NCI-H146 treated with DMSO at 0.1 percent for 48 hours (cell line): ENCODE measurements around the gene FHOD3.
A peak's percentile ranks its signal among the peaks of the same experiment; 100 is the strongest.
"Not testable (repeated sequence)": the region's sequence is repeated elsewhere in the genome, so short reads cannot be mapped to it uniquely, and the experiment has no call there.

Source experiments
- DNase-seq: peaks from one replicate; lab custom pipeline; 2025; ENCODE audit not compliant: unreplicated experiment; lab: John Stamatoyannopoulos, UW

Gene FHOD3

DNA sequence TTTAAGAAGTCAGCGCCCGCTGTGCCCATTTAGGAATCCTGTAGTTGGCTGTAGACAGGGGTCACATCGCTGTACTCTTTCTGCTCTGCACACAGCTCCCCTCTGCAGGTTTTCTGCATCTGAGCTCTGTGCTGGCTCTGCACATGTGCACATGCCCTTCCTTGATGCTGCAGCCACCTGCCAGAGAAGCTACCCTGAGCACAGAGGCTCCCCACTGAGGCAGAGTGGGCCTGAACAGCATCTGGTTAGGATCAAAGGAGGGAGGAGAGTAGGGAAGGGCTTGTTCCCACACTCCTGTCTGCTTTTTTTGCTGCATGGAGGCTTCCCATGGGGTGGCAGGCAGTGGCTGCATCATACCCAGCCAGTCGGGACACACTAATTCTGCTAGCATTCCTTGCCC lies 238.9 kb downstream of the FHOD3 start:
- no peak for DNase-seq

DNA sequence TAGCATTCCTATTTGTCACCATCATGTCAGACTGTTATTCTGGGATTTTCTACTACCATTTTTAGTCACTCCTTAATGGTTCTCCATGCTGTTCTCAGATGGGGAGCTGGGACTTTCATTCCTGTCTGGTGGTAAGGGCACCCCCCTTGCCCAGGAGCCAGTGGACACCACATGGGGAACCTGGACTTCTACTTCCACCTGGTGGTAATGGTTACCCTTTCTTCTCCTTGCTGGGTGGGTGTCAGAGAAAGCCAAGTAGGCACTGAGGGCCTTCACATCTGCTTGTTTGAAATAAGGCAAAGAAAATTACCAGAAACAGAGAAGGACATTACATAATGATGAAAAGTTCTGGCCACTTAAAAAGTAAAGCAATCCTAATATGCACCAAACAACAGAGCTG lies 239.8 kb downstream of the FHOD3 start:
- DNase-seq = no peak

DNA sequence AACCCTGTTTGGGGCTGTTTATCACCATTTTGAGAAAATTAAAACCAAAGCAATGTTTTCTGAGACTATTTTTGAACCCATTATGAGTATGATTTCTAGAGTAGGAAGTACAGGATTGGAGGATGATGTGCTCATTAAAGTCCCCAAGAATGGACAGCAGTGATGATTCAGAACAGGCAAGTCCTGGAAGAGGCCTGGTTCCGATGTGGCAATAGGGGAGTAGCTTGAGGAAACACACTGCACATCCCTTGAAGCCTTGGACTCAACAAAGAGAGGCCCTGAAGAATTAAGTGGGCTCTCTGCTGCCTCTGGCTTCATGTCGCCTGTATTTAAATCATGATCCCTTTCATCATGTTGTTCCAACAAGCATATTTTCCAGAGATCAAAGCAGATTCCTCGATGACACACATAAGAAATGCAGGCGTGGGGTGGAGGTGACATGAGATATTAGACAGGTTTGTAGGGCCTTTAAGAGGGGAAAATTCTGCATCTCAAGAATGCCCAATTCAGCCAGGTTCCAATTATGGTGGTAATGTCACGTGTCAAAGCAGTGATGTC lies 242.2 kb downstream of the FHOD3 start:
- no peak for DNase-seq

DNA sequence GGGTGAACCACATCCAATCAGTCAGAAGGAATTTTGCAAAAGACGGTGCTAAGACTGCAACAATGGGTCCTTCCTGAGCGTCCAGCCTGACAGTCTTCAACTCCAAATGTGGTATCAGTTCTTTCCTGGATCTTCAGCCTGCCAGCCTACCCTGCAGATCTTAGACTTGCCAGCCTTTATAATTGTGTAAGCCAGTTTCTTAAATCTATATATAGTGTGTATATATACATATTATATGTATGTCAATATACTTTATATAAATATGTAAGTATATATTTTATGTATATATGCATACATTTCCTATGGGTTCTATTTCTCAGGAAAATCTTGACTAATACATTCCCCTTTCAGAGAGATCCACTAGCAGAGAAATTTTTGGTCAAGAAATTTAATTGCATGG lies 245.5 kb downstream of the FHOD3 start:
- DNase-seq = no peak

DNA sequence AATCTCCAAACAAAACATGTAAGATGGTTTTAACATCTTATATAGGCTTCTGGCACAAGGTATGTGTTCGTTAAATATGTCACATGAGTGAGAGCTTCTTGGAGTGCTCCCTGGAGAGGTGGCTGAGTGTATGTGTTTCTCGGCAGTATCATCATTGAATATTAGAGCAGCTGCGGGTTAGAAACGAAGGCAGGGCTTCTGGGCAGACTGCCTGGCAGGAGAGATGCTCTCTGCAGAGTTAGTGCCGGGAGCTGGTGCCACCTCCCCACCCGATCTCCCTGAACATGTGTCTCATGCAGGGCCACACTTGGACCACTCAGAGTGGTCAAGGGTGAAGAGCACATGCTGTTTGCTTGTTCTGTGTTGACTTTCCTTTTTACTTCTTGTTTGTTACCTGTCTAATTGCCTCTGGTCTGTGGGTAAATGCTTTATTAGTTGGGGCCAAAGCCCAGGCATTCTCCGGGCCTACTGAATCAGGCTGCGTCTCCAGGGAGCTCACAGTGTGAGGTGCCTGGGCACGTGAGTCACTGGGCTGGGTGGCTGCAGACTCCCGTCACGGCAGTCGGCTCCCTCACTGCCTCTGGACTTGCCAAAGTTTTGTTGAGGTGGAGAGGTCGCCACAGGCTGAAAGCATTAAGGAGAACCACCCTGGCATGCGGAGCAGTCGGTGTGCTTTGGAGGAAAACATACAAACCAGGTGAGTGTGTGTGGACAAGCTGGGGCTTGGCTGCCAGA lies 246.6 kb downstream of the FHOD3 start:
- DNase-seq = no peak

DNA sequence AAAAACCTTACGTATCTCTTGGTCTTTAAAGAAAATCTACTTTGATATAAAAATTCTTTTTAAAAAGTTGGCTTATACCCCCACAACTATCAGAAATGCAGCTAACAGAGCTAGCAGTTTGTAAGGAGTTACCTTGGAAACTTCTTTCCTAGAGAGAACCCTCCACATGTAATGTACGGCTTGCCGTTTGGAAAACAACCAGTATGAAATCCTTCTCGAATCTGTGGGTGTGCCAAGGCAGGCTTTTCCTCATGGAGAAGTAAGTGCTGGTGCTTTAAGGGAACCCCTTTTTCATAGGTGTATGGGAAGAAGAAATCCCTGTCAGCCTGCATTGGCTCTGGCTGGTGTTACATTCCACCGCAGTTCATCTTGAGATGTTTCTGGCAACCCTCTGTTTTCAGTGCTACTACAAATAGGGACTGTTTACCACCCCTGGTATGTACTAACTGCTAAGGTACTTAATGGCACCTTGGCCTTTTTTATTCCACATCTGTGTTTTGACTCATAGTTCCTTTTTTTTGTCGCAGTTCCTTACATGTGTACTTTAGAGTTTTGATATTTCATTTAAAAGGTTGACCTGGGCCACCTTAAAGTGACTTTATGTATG lies 248.4 kb downstream of the FHOD3 start:
- DNase-seq = no peak

DNA sequence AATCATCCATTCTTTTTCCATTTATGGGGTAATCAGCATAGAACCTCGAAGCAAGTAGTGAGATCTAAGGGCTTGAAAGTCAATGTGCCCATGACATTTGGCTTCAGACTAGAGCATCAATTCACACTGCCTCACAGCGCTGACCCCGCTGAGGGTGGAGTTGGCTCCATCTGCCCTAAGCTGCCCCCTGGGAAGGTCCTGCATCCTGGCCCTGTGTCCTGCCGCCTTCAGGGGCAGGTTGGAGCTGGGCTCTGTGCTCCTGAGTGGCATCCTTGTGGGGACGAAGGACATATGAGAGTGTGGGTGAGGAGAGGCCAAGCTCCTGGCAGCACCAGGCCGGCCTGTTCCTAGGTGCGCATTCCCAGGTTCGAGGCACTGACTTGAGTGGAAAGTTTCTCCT lies 249.4 kb downstream of the FHOD3 start:
- DNase-seq = no peak

DNA sequence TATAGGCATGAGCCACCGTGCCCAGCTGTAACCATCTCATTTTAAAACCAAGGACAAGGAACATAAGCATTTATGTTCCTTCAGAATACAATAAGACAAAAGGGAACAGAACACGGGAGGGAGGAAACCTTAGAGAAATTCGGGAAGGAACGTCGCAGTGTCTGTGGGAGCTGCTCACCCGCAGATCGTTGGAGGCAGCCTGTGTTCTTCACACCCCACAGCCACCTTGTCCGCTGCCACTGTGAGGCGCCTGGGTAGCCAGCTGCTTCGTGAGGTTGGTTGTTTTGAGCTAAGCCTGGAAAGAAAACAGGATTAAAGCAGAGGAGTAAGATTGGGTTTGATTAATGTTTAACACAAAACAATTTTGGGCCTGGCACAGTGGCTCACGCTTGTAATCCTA lies 250.0 kb downstream of the FHOD3 start:
- DNase-seq = no peak

DNA sequence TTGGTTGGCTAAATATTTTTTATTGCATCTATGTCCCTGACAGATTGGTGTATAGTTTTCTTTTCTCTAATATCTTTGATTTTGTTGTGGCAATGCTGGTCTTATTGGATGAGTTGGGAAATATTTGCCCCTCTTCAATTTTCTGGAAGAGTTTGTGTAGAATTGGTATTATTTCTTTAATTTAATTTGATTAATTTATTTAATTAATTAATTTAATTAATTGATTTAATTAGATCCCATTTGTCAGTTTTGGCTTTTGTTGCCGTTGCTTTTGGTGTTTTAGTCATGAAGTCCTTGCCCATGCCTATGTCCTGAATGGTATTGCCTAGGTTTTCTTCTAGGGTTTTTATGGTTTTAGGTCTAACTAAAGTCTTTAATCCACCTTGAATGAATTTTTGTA lies 253.8 kb downstream of the FHOD3 start:
- not testable (repeated sequence) for DNase-seq

DNA sequence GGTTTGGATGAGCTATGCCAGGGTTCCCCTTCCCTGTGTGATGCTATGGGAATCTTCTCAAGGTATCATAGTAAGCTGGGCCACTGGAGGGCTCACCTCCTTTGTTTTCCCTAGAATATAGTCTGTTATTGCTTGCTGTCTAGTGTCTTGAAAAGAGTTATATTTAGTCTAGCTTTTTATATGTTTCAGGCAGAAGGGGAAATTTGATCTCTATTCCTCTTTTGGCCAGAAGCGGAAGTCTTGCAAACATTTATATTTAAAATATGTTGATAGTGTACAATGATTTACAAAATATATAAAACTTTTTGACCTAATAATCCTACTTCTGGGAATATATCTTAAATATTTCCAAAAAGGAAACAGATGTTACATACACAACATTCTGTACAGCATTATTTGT lies 260.7 kb downstream of the FHOD3 start:
- DNase-seq = no peak

DNA sequence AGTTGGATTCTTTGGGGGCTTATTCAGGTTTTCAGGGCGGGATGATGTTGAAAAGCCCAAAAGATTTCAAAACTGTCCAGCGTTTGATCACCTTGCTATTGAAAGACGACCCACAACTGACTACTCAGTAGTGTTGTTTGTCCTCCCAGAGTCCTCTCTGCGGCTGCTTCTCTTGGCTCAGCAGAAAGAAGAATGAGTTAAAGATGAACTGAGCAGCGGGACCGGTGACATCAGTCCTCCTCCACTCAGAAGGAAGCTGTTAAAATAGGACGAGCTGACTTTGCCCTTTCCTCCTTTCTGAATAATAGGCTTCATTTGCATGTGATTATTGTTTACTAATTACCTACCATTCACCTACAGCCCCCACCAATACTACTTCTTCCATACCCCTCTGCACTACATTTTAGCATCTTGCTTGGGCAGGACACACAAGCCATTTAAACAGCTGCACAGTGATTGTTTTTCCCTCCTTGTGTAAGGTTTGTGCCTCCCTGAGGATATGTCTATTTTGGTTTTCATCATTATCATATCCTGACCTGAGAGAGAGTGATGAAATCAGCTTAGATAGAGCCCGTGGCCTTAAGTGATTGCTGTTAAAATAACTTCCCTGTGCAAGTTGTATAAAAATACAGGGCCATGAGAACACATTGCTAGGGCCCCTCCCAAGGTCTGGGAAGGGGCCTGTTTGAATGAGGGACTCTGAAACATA lies 261.8 kb downstream of the FHOD3 start:
- no peak for DNase-seq

DNA sequence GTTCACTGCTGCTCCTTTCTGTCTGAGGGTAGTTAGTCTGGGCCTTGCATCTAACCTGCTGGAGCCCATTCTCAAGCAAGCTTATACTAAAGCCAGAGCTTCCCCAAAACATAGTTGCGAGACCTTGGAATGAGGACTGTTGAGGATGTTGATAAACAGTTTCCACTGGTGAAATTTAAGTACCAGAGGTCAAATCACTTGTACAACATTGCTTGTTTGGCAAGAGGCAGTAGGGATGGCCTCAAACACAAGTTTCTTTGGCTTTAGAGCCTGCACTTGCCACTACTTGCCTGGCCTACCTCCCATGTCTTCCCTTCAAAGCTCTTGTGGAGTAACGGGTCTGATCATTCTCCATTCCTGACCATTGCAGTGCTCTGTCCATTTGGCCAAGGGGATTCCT lies 262.7 kb downstream of the FHOD3 start:
- no peak for DNase-seq

DNA sequence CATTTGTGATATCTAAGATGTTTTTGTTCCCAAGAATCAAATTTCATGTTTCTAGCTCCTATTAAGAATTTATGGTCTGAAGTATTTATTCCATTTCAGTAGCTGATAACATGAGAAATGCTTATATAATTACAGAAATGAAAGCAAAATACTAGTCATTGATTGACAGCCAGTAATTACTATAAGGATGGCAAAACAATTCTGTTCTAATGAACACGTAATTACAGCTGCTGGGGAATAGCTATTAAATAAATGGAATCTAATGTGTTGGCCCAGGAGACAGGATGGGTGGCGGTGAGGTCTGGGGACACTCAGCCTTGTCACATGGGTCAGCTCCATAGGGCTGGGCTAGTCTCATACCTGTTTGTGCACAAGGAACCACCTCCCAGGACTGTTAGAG lies 263.5 kb downstream of the FHOD3 start:
- DNase-seq = peak; percentile 44

DNA sequence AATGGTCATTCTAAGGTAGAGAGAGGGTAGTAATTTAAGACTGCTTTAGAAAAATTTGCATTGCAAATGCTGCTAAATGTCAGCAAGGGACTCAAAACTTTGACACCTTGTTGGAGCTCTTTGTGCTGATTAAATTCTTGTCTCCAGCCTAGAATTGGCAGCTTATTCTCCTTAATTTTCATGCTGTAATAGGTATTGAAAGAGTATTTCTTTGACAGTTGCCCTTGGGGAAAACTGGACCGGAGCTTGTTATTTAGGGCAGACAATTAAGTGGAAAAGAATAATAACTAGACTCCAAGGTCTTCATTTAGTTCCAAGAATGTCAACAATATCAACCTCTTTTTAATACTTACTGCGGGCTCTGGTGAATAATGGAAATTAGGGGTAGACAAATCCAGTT lies 267.3 kb downstream of the FHOD3 start:
- no peak for DNase-seq

DNA sequence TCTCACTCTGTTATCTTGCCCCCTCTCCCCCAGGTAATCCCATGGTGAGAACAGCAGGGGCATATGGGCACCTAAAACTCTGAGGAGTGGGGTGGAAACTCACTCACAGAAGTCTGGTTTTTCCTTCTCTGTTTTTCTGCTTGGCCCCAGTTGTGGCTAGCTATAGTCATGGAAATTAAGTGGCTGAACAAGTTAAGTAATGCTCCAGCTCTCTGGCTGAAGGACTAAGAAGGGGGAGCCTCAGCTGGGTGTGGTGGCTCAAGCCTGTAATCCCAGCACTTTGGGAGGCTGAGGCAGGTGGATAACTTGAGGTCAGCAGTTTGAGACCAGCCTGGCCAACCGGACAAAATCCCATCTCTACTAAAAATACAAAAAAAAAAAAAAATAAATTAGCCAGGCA lies 270.3 kb downstream of the FHOD3 start:
- no peak for DNase-seq

DNA sequence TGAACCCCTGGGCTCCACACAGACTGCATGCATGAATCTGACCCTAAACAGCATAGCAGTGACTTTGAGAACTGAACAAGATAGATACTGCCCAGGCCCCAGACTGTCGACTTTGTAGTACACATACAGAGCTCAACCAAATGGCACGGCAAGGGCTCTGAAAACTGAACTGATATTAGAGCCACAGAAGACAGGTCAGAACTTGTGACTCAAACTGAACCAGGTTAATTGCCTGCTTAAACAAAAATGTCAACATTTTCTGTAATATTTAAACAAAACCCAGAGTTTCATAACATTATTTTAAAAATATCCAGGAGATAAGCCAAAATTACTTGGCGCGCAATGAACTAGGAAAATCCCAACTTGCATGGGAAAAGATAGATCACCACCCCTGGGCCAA lies 271.0 kb downstream of the FHOD3 start:
- no peak for DNase-seq

DNA sequence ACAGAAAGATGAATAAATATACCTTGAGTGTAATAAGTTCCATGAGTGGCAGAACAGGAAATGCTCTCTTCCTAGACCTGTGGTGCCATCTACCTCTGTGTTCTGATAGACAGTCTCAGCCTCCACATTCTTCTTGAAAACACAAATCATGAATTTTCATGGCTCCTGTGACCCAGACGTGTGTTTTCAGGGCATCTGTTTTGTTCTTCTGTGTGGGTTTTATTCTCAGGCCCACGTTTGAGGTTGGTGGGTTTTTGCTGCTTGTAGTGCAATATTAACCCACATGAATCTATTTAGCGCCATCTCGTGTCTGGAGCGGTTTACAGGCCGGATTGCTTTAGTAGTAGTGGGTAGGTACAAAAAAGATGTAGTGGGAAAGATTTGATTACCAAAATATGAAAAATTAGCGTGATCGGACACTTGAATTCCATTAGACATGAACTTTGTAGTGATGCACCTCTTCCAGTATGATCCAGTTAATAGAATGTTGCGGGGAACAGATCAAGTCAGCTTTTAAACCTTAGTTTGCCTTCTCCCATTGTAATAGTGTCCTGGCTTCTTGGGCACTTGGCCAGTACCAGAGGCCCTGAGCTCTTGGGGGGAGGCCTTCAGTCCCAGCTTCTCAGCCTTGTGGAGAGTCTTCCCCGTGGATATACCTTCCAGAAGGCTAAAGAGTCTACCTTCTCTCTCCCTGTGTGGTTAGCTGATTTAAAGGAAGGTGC lies 274.8 kb downstream of the FHOD3 start:
- peak; percentile 34 for DNase-seq

DNA sequence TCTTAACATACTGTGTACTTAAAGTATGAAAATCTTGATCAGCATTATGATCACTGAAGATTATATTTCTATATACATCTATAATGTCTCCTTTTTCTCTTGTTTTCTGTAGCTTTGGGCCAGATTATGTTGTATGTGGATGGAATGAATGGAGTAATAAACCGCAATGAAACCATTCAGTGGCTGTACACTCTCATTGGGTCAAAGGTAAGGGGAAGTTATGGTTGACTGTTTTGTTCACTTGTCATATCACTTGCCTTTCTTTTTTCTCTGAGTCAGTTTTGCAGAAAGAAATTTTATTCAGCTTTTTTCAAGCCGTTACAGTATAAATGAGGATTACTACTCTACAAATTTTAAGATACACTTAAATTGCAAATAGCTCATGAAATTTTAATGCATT lies 278.8 kb downstream of the FHOD3 start:
- DNase-seq = no peak

DNA sequence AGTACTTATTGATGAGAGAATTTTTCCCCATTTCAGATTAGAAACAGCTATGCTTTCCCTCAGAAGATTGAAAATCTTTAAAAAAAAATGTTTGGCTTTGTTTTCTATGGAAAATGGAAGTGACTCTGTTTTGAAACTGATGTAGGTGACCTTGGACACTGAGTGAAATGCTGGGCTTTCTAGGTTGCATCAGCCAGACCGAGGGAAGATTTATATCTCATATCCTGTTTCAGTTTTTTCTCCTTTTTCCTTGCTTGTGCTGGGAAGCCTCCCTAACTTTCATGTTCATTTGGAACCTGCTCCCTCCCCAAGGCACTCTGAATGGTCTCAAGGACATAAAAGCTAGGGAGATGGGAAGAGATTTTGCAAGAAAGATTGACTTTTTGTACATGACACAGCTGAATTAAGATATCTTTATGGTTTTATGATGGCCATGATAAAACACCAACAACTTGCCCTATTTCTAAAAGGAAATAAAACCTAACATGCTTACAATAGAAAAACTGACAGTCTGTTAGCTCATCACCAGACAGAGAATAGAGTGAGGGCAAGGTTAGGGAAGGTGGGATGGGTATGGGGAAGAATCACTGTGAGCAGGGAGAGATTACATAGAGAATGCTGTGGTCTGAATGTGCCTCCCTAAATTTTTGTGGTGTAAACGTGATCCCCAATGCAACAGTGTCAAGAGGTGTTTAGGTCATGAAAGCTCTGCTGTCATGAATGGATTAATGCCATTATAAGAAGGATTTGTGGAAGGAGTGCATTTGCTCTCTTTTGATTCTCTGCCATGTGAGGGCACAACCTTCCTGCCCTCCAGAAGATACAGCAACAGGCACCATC lies 281.6 kb downstream of the FHOD3 start:
- no peak for DNase-seq

DNA sequence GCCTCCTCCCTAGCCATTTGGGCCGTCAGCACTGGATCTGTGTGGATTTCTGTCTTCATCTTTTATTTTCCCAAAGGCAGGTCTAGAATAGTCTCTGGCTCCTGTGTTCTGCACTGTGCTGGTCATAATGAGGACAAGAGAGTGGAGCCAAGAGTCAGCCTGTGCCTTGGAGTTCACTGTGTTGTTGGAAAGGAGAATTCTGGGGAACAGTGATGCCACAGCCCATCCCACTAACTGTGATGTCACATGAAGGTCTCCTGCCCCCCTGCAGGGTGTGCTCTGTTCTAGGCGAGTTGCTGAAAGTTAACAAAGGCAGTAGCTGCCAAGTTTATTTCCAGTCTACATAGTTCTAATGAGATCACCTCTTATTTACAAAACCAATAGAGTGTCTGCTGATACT lies 282.8 kb downstream of the FHOD3 start:
- no peak for DNase-seq
